GM23248 (cell line): ENCODE data around the gene HBM. TPM values are rescaled to one million over a fixed set of nuclear protein-coding genes. Genes with fewer than 3 reads are reported as not detected.
"Not testable (repeated sequence)": the region's sequence is repeated elsewhere in the genome, so short reads cannot be mapped to it uniquely, and the experiment has no call there.

Experiments
- DNase-seq: peaks from one replicate; pipeline ENCODE4 v3.0.0-alpha.2; 2015
- H2AFZ ChIP-seq: fragments of 200-600 bp; sonication (generic); 2 replicates; pipeline ENCODE4 v1.6.1; 2016; ENCODE audit warnings: antibody characterized with exemption
- H3F3A ChIP-seq: fragments of 200-600 bp; sonication (generic); 2 replicates; pipeline ENCODE4 v1.6.1; 2016; ENCODE audit warnings: mild to moderate bottlenecking, antibody characterized with exemption, mixed run types; ENCODE audit not compliant: insufficient read depth
- H3K27ac ChIP-seq: fragments of 200-600 bp; sonication (generic); 2 replicates; pipeline ENCODE4 v1.5.1; 2016; ENCODE audit warnings: mild to moderate bottlenecking
- H3K27me3 ChIP-seq: fragments of 200-600 bp; sonication (generic); replicated peaks from 2 replicates; pipeline ENCODE4 v1.6.1; 2016; ENCODE audit warnings: mild to moderate bottlenecking; ENCODE audit not compliant: insufficient read depth
- H3K36me3 ChIP-seq: fragments of 200-600 bp; sonication (generic); 2 replicates; pipeline ENCODE4 v1.6.1; 2016; ENCODE audit warnings: low read depth, mild to moderate bottlenecking
- H3K4me1 ChIP-seq: fragments of 200-600 bp; sonication (generic); 2 replicates; pipeline ENCODE4 v1.6.1; 2016; ENCODE audit warnings: mild to moderate bottlenecking; ENCODE audit not compliant: insufficient read depth
- H3K4me2 ChIP-seq: fragments of 200-600 bp; sonication (generic); one replicate; pipeline ENCODE4 v1.6.1; 2016; ENCODE audit warnings: mild to moderate bottlenecking; ENCODE audit not compliant: unreplicated experiment
- H3K4me3 ChIP-seq: fragments of 200-600 bp; sonication (generic); 2 replicates; pipeline ENCODE4 v1.5.1; 2016; ENCODE audit warnings: mild to moderate bottlenecking
- H3K79me2 ChIP-seq: fragments of 200-600 bp; sonication (generic); 2 replicates; pipeline ENCODE4 v1.6.1; 2016; ENCODE audit warnings: mild to moderate bottlenecking; ENCODE audit not compliant: insufficient read depth
- H3K9ac ChIP-seq: fragments of 200-600 bp; sonication (generic); 2 replicates; pipeline ENCODE4 v1.6.1; 2016; ENCODE audit warnings: mild to moderate bottlenecking
- H3K9me2 ChIP-seq: fragments of 200-600 bp; sonication (generic); 2 replicates; pipeline ENCODE4 v1.6.1; 2016; ENCODE audit warnings: mixed run types, mild to moderate bottlenecking, moderate library complexity; ENCODE audit not compliant: insufficient read depth
- H3K9me3 ChIP-seq: fragments of 200-600 bp; sonication (generic); one replicate; pipeline ENCODE4 v1.6.1; 2017; ENCODE audit warnings: low read depth
- H4K20me1 ChIP-seq: fragments of 200-600 bp; sonication (generic); 2 replicates; pipeline ENCODE4 v1.6.0; 2016; ENCODE audit not compliant: insufficient read depth
- EZH2 ChIP-seq: fragments of 200-600 bp; sonication (generic); IDR thresholded peaks from 2 replicates; pipeline ENCODE4 v1.6.1; 2018; ENCODE audit warnings: antibody characterized with exemption, mild to moderate bottlenecking; ENCODE audit not compliant: insufficient read depth, poor library complexity, severe bottlenecking
- EZH2phosphoT487 ChIP-seq: fragments of 200-600 bp; sonication (generic); IDR thresholded peaks from 2 replicates; pipeline ENCODE4 v1.6.1; 2018; ENCODE audit warnings: antibody characterized with exemption, moderate library complexity, mild to moderate bottlenecking, low read depth; ENCODE audit not compliant: insufficient read depth
- WGBS, 2 experiments: methylation state at CpG; one replicate each; pipeline ENCODE4 v1.1.6; 2015 to 2017; ENCODE audit warnings: low lambda C conversion rate in 2 of 2, low coverage in 1 of 2; ENCODE audit errors: missing lambda C conversion rate in 2 of 2; 5-methylcytosine and 5-hydroxymethylcytosine counted together
- in situ Hi-C: fragments of 300-500 bp; cut with MboI; formaldehyde crosslinking; loops from 2 replicates; pipeline ENCODE4 v1.15.0; 2020
- polyA plus RNA-seq: library from polyadenylated mRNA; unstranded; fragments of >200 nt; fragmentation: Nextera tagmentation; extraction: Ambion mirVana; gene quantifications from 2 replicates; pipeline ENCODE4 v1.2.1, GENCODE V29; 2016
- small RNA-seq: library from RNA; depleted of rRNA; stranded (forward); fragments of <200 nt; gene quantifications from one replicate; pipeline ENCODE3, GENCODE V24; 2014; ENCODE audit warnings: low read depth, low replicate concordance
- total RNA-seq: library from RNA; depleted of rRNA; stranded (reverse); fragments of >200 nt; shearing (Covaris generic); gene quantifications from 2 replicates; pipeline ENCODE4 v1.2.3, GENCODE V29; 2014; rRNA removed

HBM gene
- total and polyA plus RNA-seq, 2 experiments from 2014 or later: not detected

- no peak overlapping the region for H3K9ac ChIP-seq
- no peak for DNase-seq
- H3K27ac ChIP-seq: no peak overlapping the region
- H3K9me2 ChIP-seq: no peaks in the 10 kb centered on the region
- H3K4me1 ChIP-seq: peaks cover 4% of the 10 kb centered on the region
- in situ Hi-C loops: no loop called here
- H3K79me2 ChIP-seq: peaks cover 69% of the 10 kb centered on the region
- no peak overlapping the region for H3K4me2 ChIP-seq
- H4K20me1 ChIP-seq: no peaks in the 10 kb centered on the region
- H3K27me3 ChIP-seq: no peaks in the 10 kb centered on the region
- H3K36me3 ChIP-seq: peaks cover 65% of the 10 kb centered on the region
- no peaks in the 10 kb centered on the region for H3K9me3 ChIP-seq
- H2AFZ ChIP-seq: no peak overlapping the region
- 93 to 95% methylated on average over 4 of the region's 4 CpGs for WGBS, 2 experiments
- H3K4me3 ChIP-seq: no peak overlapping the region
- peaks cover 49% of the 10 kb centered on the region for H3F3A ChIP-seq
- TF ChIP-seq EZH2phosphoT487: no peak
- TF ChIP-seq EZH2: no peak
These were observed 37.5 kb downstream of the HBM start for GRCh38 chr16:203246-203645.

DNA sequence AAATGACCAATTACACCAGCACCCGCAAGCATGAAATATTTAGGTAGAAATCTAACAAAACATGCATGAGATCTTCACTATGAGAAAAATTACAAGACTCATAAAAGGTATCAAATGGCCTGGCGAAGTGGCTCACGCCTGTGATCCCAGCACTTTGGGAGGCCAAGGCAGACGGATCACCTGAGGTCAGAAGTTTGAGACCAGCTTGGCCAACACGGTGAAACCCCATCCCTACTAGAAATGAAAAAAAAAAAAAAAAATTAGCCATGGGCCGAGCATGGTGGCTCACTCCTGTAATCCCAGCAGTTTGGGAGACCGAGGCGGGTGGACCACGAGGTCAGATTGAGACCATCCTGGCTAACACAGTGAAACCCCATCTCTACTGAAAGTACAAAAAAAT lies 38.3 kb downstream of the HBM start:
- peaks cover 63% of the 10 kb centered on the region for H3K36me3 ChIP-seq
- H3F3A ChIP-seq: peaks cover 55% of the 10 kb centered on the region
- H3K27me3 ChIP-seq, H3K9ac ChIP-seq, H3K9me3 ChIP-seq, H3K27ac ChIP-seq, DNase-seq, H3K9me2 ChIP-seq, H4K20me1 ChIP-seq, H3K4me1 ChIP-seq, H3K4me2 ChIP-seq, H2AFZ ChIP-seq, in situ Hi-C loops, H3K4me3 ChIP-seq: not testable (repeated sequence)
- H3K79me2 ChIP-seq: peaks cover 69% of the 10 kb centered on the region
- WGBS, 2 experiments: 97 to 98% methylated on average over 9 of the region's 9 CpGs

GRCh38 chr16:209359-209758 lies 43.6 kb downstream of the HBM start:
- H3K4me3 ChIP-seq, in situ Hi-C loops, H3K9me2 ChIP-seq, H3K9ac ChIP-seq, H3K4me2 ChIP-seq, H4K20me1 ChIP-seq, H3K27me3 ChIP-seq, H3K9me3 ChIP-seq, H2AFZ ChIP-seq, H3K27ac ChIP-seq, H3K4me1 ChIP-seq: not testable (repeated sequence)
- WGBS, 2 experiments: 73 to 86% methylated on average over 4 of the region's 4 CpGs
- peak; percentile 16 for DNase-seq
- Histone ChIP-seq H3K36me3 (peaks cover 40% of the 10 kb centered on the region), H3K79me2 (peaks cover 86% of the 10 kb centered on the region), H3F3A (peaks cover 29% of the 10 kb centered on the region; the same call in 1 of the 2 replicates)

DNA sequence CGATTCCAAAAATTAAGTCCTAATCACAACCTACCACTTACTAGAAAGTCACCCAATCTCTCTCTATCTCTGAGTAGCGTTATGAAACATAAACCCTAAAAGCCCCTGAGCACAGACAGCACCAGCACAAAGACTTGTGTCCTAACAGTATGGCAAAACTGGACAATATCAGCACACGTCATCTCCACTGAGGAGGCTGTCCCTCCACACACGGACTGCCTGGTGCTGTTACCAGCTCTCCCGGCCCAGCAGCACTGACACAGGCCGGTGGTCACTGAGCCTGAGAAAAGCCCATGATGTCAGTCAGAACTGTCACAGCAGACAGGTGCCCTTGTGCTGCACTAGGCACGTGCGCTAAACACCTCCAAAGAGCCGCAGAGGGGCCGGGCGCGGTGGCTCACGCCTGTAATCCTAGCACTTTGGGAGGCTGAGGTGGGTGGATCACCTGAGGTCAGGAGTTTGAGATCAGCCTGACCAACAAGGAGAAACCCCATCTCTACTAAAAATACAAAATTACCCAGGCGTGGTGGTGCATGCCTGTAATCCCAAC lies 45.9 kb downstream of the HBM start:
- H3K4me2 ChIP-seq, H3K9me3 ChIP-seq, in situ Hi-C loops, H3K27me3 ChIP-seq, H4K20me1 ChIP-seq, H3K9ac ChIP-seq, H3K9me2 ChIP-seq, H3K4me1 ChIP-seq, DNase-seq, H3K4me3 ChIP-seq, H2AFZ ChIP-seq, H3K27ac ChIP-seq: not testable (repeated sequence)
- H3K79me2 ChIP-seq: peaks cover 98% of the 10 kb centered on the region
- WGBS, 2 experiments: 91% methylated on average over 14 of the region's 14 CpGs
- peaks cover 20% of the 10 kb centered on the region; the same call in 1 of the 2 replicates for H3F3A ChIP-seq
- H3K36me3 ChIP-seq: peaks cover 29% of the 10 kb centered on the region

GRCh38 chr16:212999-213398 lies 47.2 kb downstream of the HBM start:
- Histone ChIP-seq H3K27me3 (no peaks in the 10 kb centered on the region), H3K9me2 (no peaks in the 10 kb centered on the region), H3K36me3 (peaks cover 26% of the 10 kb centered on the region), H3K79me2 (peaks cover 100% of the 10 kb centered on the region), H3K9ac (no peak overlapping the region), H3K4me3 (no peak overlapping the region), H2AFZ (no peak overlapping the region), H3K4me1 (no peaks in the 10 kb centered on the region), H3K9me3 (no peaks in the 10 kb centered on the region), H3F3A (peaks cover 19% of the 10 kb centered on the region; the same call in 1 of the 2 replicates), H3K4me2 (no peak overlapping the region), H4K20me1 (no peaks in the 10 kb centered on the region; the same call in none of the 2 replicates), H3K27ac (no peak overlapping the region)
- in situ Hi-C loops: no loop called here
- no peak for DNase-seq
- 98 to 99% methylated on average over 3 of the region's 3 CpGs for WGBS, 2 experiments
- TF ChIP-seq EZH2phosphoT487: no peak
- TF ChIP-seq EZH2: no peak

Small RNA genes within 50 kb of the gene (small RNA-seq; reads per million reads assigned to genes)
- not detected for gene RF00019

Other genes with a start within 250 kb of the HBM start
- 2.2 and 5.2 TPM in 2 replicates for gene POLR3K, start 112.4 kb upstream of the HBM start, total RNA-seq
- 16.0 and 17.2 TPM in 2 replicates for gene POLR3K, start 112.4 kb upstream of the HBM start, polyA plus RNA-seq
- gene SNRNP25, start 112.2 kb upstream of the HBM start, total RNA-seq: 12.1 and 17.6 TPM in 2 replicates
- gene SNRNP25, start 112.2 kb upstream of the HBM start, polyA plus RNA-seq: 30.4 and 31.5 TPM in 2 replicates
- 54.6 and 61.7 TPM in 2 replicates for gene RHBDF1, start 93.3 kb upstream of the HBM start, total RNA-seq
- 62.2 and 62.6 TPM in 2 replicates for gene RHBDF1, start 93.3 kb upstream of the HBM start, polyA plus RNA-seq
- 127 and 222 TPM in 2 replicates for gene MPG, start 87.8 kb upstream of the HBM start, total RNA-seq
- 132 and 134 TPM in 2 replicates for gene MPG, start 87.8 kb upstream of the HBM start, polyA plus RNA-seq
- 6.4 and 10.6 TPM in 2 replicates for gene NPRL3, start 27.3 kb upstream of the HBM start, total RNA-seq
- 11.6 and 13.6 TPM in 2 replicates for gene NPRL3, start 27.3 kb upstream of the HBM start, polyA plus RNA-seq
- gene HBZ, start 13.3 kb upstream of the HBM start, total RNA-seq: not detected in 2 replicates
- not detected in 2 replicates for gene HBZ, start 13.3 kb upstream of the HBM start, polyA plus RNA-seq
- gene HBA2, start 6.9 kb downstream of the HBM start, total RNA-seq: not detected in 2 replicates
- not detected in 2 replicates for gene HBA2, start 6.9 kb downstream of the HBM start, polyA plus RNA-seq
- gene HBA1, start 10.7 kb downstream of the HBM start, total RNA-seq: not detected in 2 replicates
- not detected in 2 replicates for gene HBA1, start 10.7 kb downstream of the HBM start, polyA plus RNA-seq
- not detected in 2 replicates for gene HBQ1, start 14.5 kb downstream of the HBM start, total RNA-seq
- gene HBQ1, start 14.5 kb downstream of the HBM start, polyA plus RNA-seq: not detected in 2 replicates
- gene LUC7L, start 63.5 kb downstream of the HBM start, total RNA-seq: 49.6 and 78.5 TPM in 2 replicates
- 35.6 and 37.3 TPM in 2 replicates for gene LUC7L, start 63.5 kb downstream of the HBM start, polyA plus RNA-seq
- gene FAM234A, start 68.8 kb downstream of the HBM start, total RNA-seq: 165 and 202 TPM in 2 replicates
- gene FAM234A, start 68.8 kb downstream of the HBM start, polyA plus RNA-seq: 113 and 119 TPM in 2 replicates
- 2.4 and 7.0 TPM in 2 replicates for gene RGS11, start 110.0 kb downstream of the HBM start, total RNA-seq
- 4.4 and 4.5 TPM in 2 replicates for gene RGS11, start 110.0 kb downstream of the HBM start, polyA plus RNA-seq
- gene ARHGDIG, start 114.6 kb downstream of the HBM start, total RNA-seq: 0.65 TPM in 1 of 2 replicates, not detected in the other
- 0.38 and 0.40 TPM in 2 replicates for gene ARHGDIG, start 114.6 kb downstream of the HBM start, polyA plus RNA-seq
- not detected in 2 replicates for gene PDIA2, start 117.2 kb downstream of the HBM start, total RNA-seq
- gene PDIA2, start 117.2 kb downstream of the HBM start, polyA plus RNA-seq: not detected in 2 replicates
- 25.5 and 27.1 TPM in 2 replicates for gene AXIN1, start 186.7 kb downstream of the HBM start, total RNA-seq
- gene AXIN1, start 186.7 kb downstream of the HBM start, polyA plus RNA-seq: 3.0 and 3.3 TPM in 2 replicates
- gene MRPL28, start 204.6 kb downstream of the HBM start, total RNA-seq: 94.1 and 103 TPM in 2 replicates
- 108 and 110 TPM in 2 replicates for gene MRPL28, start 204.6 kb downstream of the HBM start, polyA plus RNA-seq
- gene PGAP6, start 216.0 kb downstream of the HBM start, total RNA-seq: 78.4 and 98.6 TPM in 2 replicates
- 16.4 and 20.6 TPM in 2 replicates for gene PGAP6, start 216.0 kb downstream of the HBM start, polyA plus RNA-seq
- gene NME4, start 231.2 kb downstream of the HBM start, total RNA-seq: 128 and 175 TPM in 2 replicates
- gene NME4, start 231.2 kb downstream of the HBM start, polyA plus RNA-seq: 283 and 293 TPM in 2 replicates
- gene DECR2, start 235.9 kb downstream of the HBM start, total RNA-seq: 7.8 and 8.9 TPM in 2 replicates
- 25.2 and 26.1 TPM in 2 replicates for gene DECR2, start 235.9 kb downstream of the HBM start, polyA plus RNA-seq